ENCODE results near the gene HTRA3. TPM values are rescaled to one million over a fixed set of nuclear protein-coding genes. Genes with fewer than 3 reads are reported as not detected.

The HTRA3 gene
- total and polyA plus RNA-seq, 4 experiments from 2014 or later, result not detected

- POLR2A ChIA-PET (ENCODE audit: partially characterized antibody), result no interaction called here
- no peaks in the 10 kb centered on the region for H3K36me3 Mint-ChIP-seq
- H3K4me1 Mint-ChIP-seq, result no peaks in the 10 kb centered on the region
- intact Hi-C loops (cut with micrococcal nuclease), result no loop called here
- H3K4me3 ChIP-seq (ENCODE audit: low read length in 2 of 2), result no peak overlapping the region
- H3K36me3 ChIP-seq (ENCODE audit: insufficient read depth, low read length), result no peaks in the 10 kb centered on the region
- H3K4me1 ChIP-seq (ENCODE audit: insufficient read depth, low read length), result no peaks in the 10 kb centered on the region
- DNase-seq, result no peak
- no peaks in the 10 kb centered on the region for H3K27me3 ChIP-seq (ENCODE audit: insufficient read depth, low read length)
- peaks cover 0 to 4% (median under 1%) of the 10 kb centered on the region in 8 donors for H3K9me3 Mint-ChIP-seq
- CTCF ChIA-PET (ENCODE audit: partially characterized antibody), result no interaction called here
- H3K9me3 ChIP-seq (ENCODE audit: control insufficient read depth in 1 of 2, low read length in 2 of 2), result no peaks in the 10 kb centered on the region
- H3K27ac ChIP-seq (ENCODE audit: low read depth, low read length), result no peak overlapping the region
- H3K4me3 Mint-ChIP-seq, result no peak overlapping the region
- H3K27ac Mint-ChIP-seq, result no peak overlapping the region
- H3K27me3 Mint-ChIP-seq, result peaks cover 10 to 12% of the 10 kb centered on the region in 2 donors
These were observed 37.6 kb downstream of the HTRA3 start for GRCh38 chr4:8307121-8307520.

GRCh38 chr4:8307714-8308113 is 38.2 kb downstream of the HTRA3 start:
- Histone ChIP-seq H3K27ac (ENCODE audit: low read depth, low read length) (no peak overlapping the region), H3K4me1 (ENCODE audit: insufficient read depth, low read length) (no peaks in the 10 kb centered on the region), H3K9me3 (ENCODE audit: control insufficient read depth in 1 of 2, low read length in 2 of 2) (no peaks in the 10 kb centered on the region), H3K27me3 (ENCODE audit: insufficient read depth, low read length) (no peaks in the 10 kb centered on the region), H3K36me3 (ENCODE audit: insufficient read depth, low read length) (no peaks in the 10 kb centered on the region), H3K4me3 (ENCODE audit: low read length in 2 of 2) (no peak overlapping the region)
- DNase-seq, result no peak
- no peak overlapping the region for H3K27ac Mint-ChIP-seq
- CTCF ChIA-PET (ENCODE audit: partially characterized antibody), result no interaction called here
- no peaks in the 10 kb centered on the region for H3K36me3 Mint-ChIP-seq
- H3K4me3 Mint-ChIP-seq, result no peak overlapping the region
- intact Hi-C loops (cut with micrococcal nuclease), result no loop called here
- peaks cover 0 to 10% (median 5%) of the 10 kb centered on the region in 8 donors for H3K9me3 Mint-ChIP-seq
- H3K27me3 Mint-ChIP-seq, result peaks cover 10 to 12% of the 10 kb centered on the region in 2 donors
- no peaks in the 10 kb centered on the region for H3K4me1 Mint-ChIP-seq
- POLR2A ChIA-PET (ENCODE audit: partially characterized antibody), result no interaction called here

DNA sequence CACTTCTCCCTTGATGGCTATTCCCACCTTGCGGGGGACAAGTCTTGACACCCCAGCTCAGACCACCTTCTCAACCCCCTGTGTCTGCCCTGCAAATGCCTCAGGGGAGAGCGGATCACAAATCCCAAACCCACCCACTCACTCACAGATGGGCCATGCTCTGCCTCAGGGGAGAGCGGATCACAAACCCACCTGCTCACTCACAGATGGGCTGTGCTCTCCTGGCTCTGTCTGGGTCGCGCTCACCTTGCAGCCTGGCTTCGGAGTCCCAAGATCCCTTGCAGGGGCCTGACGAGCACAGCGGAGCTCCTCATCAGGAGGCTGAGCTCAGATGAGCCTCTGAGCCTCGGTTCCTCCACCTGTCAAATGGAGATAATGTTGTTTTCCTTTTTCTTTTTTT is 38.6 kb downstream of the HTRA3 start:
- Mint-ChIP-seq H3K36me3 (no peaks in the 10 kb centered on the region), H3K4me3 (no peak overlapping the region), H3K9me3 (peaks cover 0 to 11% (median 9%) of the 10 kb centered on the region in 8 donors), H3K4me1 (no peaks in the 10 kb centered on the region), H3K27me3 (peaks cover 10% of the 10 kb centered on the region in 2 donors), H3K27ac (no peak overlapping the region)
- ChIA-PET POLR2A (ENCODE audit: partially characterized antibody) (no interaction called here), CTCF (ENCODE audit: partially characterized antibody) (no interaction called here)
- no peaks in the 10 kb centered on the region for H3K9me3 ChIP-seq (ENCODE audit: control insufficient read depth in 1 of 2, low read length in 2 of 2)
- H3K27me3 ChIP-seq (ENCODE audit: insufficient read depth, low read length), result no peaks in the 10 kb centered on the region
- H3K4me3 ChIP-seq (ENCODE audit: low read length in 2 of 2), result no peak overlapping the region
- no peak for DNase-seq
- H3K36me3 ChIP-seq (ENCODE audit: insufficient read depth, low read length), result no peaks in the 10 kb centered on the region
- intact Hi-C loops (cut with micrococcal nuclease), result no loop called here
- no peaks in the 10 kb centered on the region for H3K4me1 ChIP-seq (ENCODE audit: insufficient read depth, low read length)
- no peak overlapping the region for H3K27ac ChIP-seq (ENCODE audit: low read depth, low read length)

- Mint-ChIP-seq H3K4me1 (no peaks in the 10 kb centered on the region), H3K27ac (no peak overlapping the region), H3K9me3 (peaks cover 0 to 15% (median 10%) of the 10 kb centered on the region in 8 donors), H3K4me3 (no peak overlapping the region), H3K36me3 (no peaks in the 10 kb centered on the region), H3K27me3 (peaks cover 8 to 10% of the 10 kb centered on the region in 2 donors)
- Histone ChIP-seq H3K36me3 (ENCODE audit: insufficient read depth, low read length) (no peaks in the 10 kb centered on the region), H3K27ac (ENCODE audit: low read depth, low read length) (no peak overlapping the region), H3K9me3 (ENCODE audit: control insufficient read depth in 1 of 2, low read length in 2 of 2) (no peaks in the 10 kb centered on the region), H3K4me3 (ENCODE audit: low read length in 2 of 2) (no peak overlapping the region), H3K4me1 (ENCODE audit: insufficient read depth, low read length) (no peaks in the 10 kb centered on the region), H3K27me3 (ENCODE audit: insufficient read depth, low read length) (no peaks in the 10 kb centered on the region)
- CTCF ChIA-PET (ENCODE audit: partially characterized antibody), result no interaction called here
- DNase-seq, result no peak
- intact Hi-C loops (cut with micrococcal nuclease), result no loop called here
- POLR2A ChIA-PET (ENCODE audit: partially characterized antibody), result no interaction called here
These were observed 39.6 kb downstream of the HTRA3 start for GRCh38 chr4:8308856-8309771.

- Mint-ChIP-seq H3K36me3 (no peaks in the 10 kb centered on the region), H3K4me1 (no peaks in the 10 kb centered on the region), H3K27ac (no peak overlapping the region), H3K27me3 (peaks cover 9 to 11% of the 10 kb centered on the region in 2 donors), H3K9me3 (peaks cover 0 to 15% (median 10%) of the 10 kb centered on the region in 8 donors), H3K4me3 (no peak overlapping the region)
- no peak overlapping the region for H3K27ac ChIP-seq (ENCODE audit: low read depth, low read length)
- CTCF ChIA-PET (ENCODE audit: partially characterized antibody), result no interaction called here
- no peaks in the 10 kb centered on the region for H3K27me3 ChIP-seq (ENCODE audit: insufficient read depth, low read length)
- no peaks in the 10 kb centered on the region for H3K4me1 ChIP-seq (ENCODE audit: insufficient read depth, low read length)
- H3K4me3 ChIP-seq (ENCODE audit: low read length in 2 of 2), result no peak overlapping the region
- H3K36me3 ChIP-seq (ENCODE audit: insufficient read depth, low read length), result no peaks in the 10 kb centered on the region
- DNase-seq, result no peak
- POLR2A ChIA-PET (ENCODE audit: partially characterized antibody), result no interaction called here
- intact Hi-C loops (cut with micrococcal nuclease), result no loop called here
- no peaks in the 10 kb centered on the region for H3K9me3 ChIP-seq (ENCODE audit: control insufficient read depth in 1 of 2, low read length in 2 of 2)
These were observed 40.8 kb downstream of the HTRA3 start for GRCh38 chr4:8310306-8310705.

DNA sequence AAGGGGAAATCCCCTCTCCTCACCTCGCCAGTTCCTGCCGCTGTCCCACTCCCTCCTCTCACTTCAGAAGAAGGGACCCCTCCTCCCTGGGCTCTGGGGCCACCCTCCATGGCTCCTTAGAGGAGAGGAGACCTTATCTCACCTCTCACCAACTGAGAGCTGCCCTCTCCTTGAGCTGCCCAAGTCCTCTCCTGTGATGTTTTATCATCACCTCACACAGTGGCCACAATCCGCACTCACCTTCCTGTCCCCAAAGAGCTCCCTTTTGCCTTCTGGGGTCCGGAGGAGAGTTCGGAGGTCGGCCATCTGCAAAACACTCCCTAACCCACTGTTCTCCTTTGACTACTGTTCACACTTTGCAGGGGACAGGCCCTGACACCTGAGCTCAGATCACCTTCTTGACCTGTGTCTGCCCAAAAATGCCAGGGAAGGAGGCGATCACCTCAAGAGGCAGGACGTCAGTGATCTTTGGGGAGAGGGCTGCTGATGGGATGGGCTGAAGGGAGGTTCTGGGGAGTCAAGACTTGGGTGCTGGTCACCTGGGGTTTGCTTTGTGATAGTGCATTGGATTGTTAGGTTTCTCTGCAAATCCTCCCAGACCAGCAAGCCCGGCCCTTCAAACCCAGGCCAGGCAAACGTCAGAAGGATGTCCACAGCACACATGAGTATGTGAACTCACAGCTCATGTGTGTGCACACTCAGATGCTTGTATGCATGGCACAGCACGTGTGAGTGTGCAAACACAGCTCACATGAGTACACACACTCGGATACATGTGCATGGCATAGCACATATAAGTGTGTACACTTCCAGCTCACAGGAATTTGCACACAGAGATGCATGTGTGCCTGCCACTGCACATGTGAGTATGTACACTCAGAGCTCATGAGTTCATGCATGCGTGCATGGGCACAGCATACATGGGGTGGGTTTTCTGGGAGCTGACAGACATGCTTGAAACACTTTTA is 41.8 kb downstream of the HTRA3 start:
- Histone ChIP-seq H3K36me3 (ENCODE audit: insufficient read depth, low read length) (no peaks in the 10 kb centered on the region), H3K27ac (ENCODE audit: low read depth, low read length) (no peak overlapping the region), H3K4me3 (ENCODE audit: low read length in 2 of 2) (no peak overlapping the region), H3K27me3 (ENCODE audit: insufficient read depth, low read length) (no peaks in the 10 kb centered on the region), H3K9me3 (ENCODE audit: control insufficient read depth in 1 of 2, low read length in 2 of 2) (no peaks in the 10 kb centered on the region), H3K4me1 (ENCODE audit: insufficient read depth, low read length) (no peaks in the 10 kb centered on the region)
- peaks cover 0 to 15% (median 10%) of the 10 kb centered on the region in 8 donors for H3K9me3 Mint-ChIP-seq
- H3K4me3 Mint-ChIP-seq, result no peak overlapping the region
- CTCF ChIA-PET (ENCODE audit: partially characterized antibody), result no interaction called here
- no peak overlapping the region for H3K27ac Mint-ChIP-seq
- intact Hi-C loops (cut with micrococcal nuclease), result no loop called here
- H3K4me1 Mint-ChIP-seq, result no peaks in the 10 kb centered on the region
- H3K36me3 Mint-ChIP-seq, result no peaks in the 10 kb centered on the region
- peaks cover 10 to 13% of the 10 kb centered on the region in 2 donors for H3K27me3 Mint-ChIP-seq
- POLR2A ChIA-PET (ENCODE audit: partially characterized antibody), result no interaction called here
- no peak for DNase-seq

DNA sequence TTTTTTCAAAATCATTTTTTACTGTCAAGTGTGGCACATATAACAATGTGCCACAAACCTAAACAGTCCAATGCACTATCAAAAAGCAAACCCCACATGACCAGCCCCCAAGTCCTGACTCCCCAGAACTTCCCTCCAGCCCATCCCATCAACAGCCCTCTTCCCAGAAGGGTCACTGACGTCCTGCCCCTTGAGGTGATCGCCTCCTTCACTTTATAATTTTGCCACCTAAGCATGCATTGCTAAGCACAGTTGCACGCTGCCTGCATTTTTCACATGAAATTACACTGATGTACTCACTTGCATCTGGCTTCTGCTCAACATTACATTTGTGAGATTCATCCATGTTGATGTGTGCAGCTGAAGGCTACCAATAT is 42.5 kb downstream of the HTRA3 start:
- no peak overlapping the region for H3K27ac Mint-ChIP-seq
- Histone ChIP-seq H3K4me3 (ENCODE audit: low read length in 2 of 2) (no peak overlapping the region), H3K27me3 (ENCODE audit: insufficient read depth, low read length) (no peaks in the 10 kb centered on the region), H3K27ac (ENCODE audit: low read depth, low read length) (no peak overlapping the region), H3K4me1 (ENCODE audit: insufficient read depth, low read length) (no peaks in the 10 kb centered on the region), H3K36me3 (ENCODE audit: insufficient read depth, low read length) (no peaks in the 10 kb centered on the region), H3K9me3 (ENCODE audit: control insufficient read depth in 1 of 2, low read length in 2 of 2) (no peaks in the 10 kb centered on the region)
- ChIA-PET CTCF (ENCODE audit: partially characterized antibody) (no interaction called here), POLR2A (ENCODE audit: partially characterized antibody) (no interaction called here)
- H3K9me3 Mint-ChIP-seq, result peaks cover 0 to 15% (median 10%) of the 10 kb centered on the region in 8 donors
- DNase-seq, result no peak
- intact Hi-C loops (cut with micrococcal nuclease), result no loop called here
- no peaks in the 10 kb centered on the region for H3K4me1 Mint-ChIP-seq
- peaks cover 10 to 13% of the 10 kb centered on the region in 2 donors for H3K27me3 Mint-ChIP-seq
- H3K36me3 Mint-ChIP-seq, result no peaks in the 10 kb centered on the region
- H3K4me3 Mint-ChIP-seq, result no peak overlapping the region
